Naive thymus-derived CD4-positive, alpha-beta T cell (primary cell): ENCODE data around the gene STK26. TPM values are rescaled to one million over a fixed set of nuclear protein-coding genes. Genes with fewer than 3 reads are reported as not detected.

Experiments used
- ATAC-seq: fragments of 150-1000 bp; cut with Tn5 transposase; 2 replicates; pipeline ENCODE4 v1.10.0; 2021; ENCODE audit warnings: mild to moderate bottlenecking, moderate library complexity
- CTCF ChIA-PET: fragments of 350-600 bp; sonication (Branson Sonifier 250); formaldehyde crosslinking; loops from one replicate; lab custom pipeline; 2021; ENCODE audit warnings: antibody characterized with exemption; lab: Charles Lee
- POLR2A ChIA-PET: fragments of 350-600 bp; sonication (Branson Sonifier 250); formaldehyde crosslinking; loops from one replicate; lab custom pipeline; 2021; ENCODE audit warnings: antibody characterized with exemption, inconsistent platforms; lab: Charles Lee
- DNase-seq, 9 donors: peaks; one replicate each; pipeline versions ENCODE4 v3.0.0 to v3.0.0-alpha.2; 2020 to 2022; ENCODE audit warnings: mixed read lengths in 1 of 9
- H3K27ac ChIP-seq: one replicate; pipeline ENCODE4 v1.7.0; 2013; ENCODE audit warnings: mild to moderate bottlenecking, low read depth, low read length, moderate library complexity
- H3K27me3 ChIP-seq, 2 donors: one replicate each; pipeline ENCODE4 v1.7.0; 2013; ENCODE audit warnings: low read length in 2 of 2, mild to moderate bottlenecking in 2 of 2, moderate library complexity in 2 of 2; ENCODE audit not compliant: control insufficient read depth in 2 of 2, insufficient read depth in 2 of 2
- H3K36me3 ChIP-seq, 3 experiments: 1 replicate in 2 of 3; 2 replicates in 1 of 3; pipeline ENCODE4 v1.7.0; 2013; ENCODE audit warnings: low read length in 3 of 3, mild to moderate bottlenecking in 3 of 3, moderate library complexity in 1 of 3; ENCODE audit not compliant: insufficient read depth in 3 of 3, control insufficient read depth in 2 of 3
- H3K4me1 ChIP-seq, 2 donors: one replicate each; pipeline ENCODE4 v1.7.0; 2013; ENCODE audit warnings: low read length in 2 of 2, mild to moderate bottlenecking in 2 of 2, moderate library complexity in 1 of 2; ENCODE audit not compliant: control insufficient read depth in 2 of 2, insufficient read depth in 2 of 2
- H3K4me3 ChIP-seq: 2 replicates; pipeline ENCODE4 v1.7.0; 2013; ENCODE audit warnings: mild to moderate bottlenecking, low read length
- H3K9me3 ChIP-seq, 3 experiments: 1 replicate in 2 of 3; 2 replicates in 1 of 3; pipeline ENCODE4 v1.7.0; 2013; ENCODE audit warnings: low read length in 3 of 3; ENCODE audit not compliant: control insufficient read depth in 2 of 3
- H3K27ac Mint-ChIP-seq, 9 donors: one replicate each; pipeline ENCODE4 v1.8.0; 2020 to 2022; ENCODE audit warnings: mixed read lengths in 9 of 9, mild to moderate bottlenecking in 8 of 9, moderate library complexity in 5 of 9, inconsistent platforms in 2 of 9
- H3K27me3 Mint-ChIP-seq, 5 donors: one replicate each; pipeline ENCODE4 v1.8.0; 2021 to 2022; ENCODE audit warnings: mixed read lengths in 5 of 5, mild to moderate bottlenecking in 1 of 5
- H3K36me3 Mint-ChIP-seq, 5 donors: one replicate each; pipeline ENCODE4 v1.8.0; 2020 to 2022; ENCODE audit warnings: mixed read lengths in 5 of 5, mild to moderate bottlenecking in 3 of 5, inconsistent platforms in 1 of 5
- H3K4me1 Mint-ChIP-seq, 7 donors: one replicate each; pipeline ENCODE4 v1.8.0; 2020 to 2022; ENCODE audit warnings: mixed read lengths in 7 of 7, mild to moderate bottlenecking in 3 of 7, inconsistent platforms in 1 of 7
- H3K4me3 Mint-ChIP-seq, 10 donors: one replicate each; pipeline ENCODE4 v1.8.0; 2020 to 2022; ENCODE audit warnings: mild to moderate bottlenecking in 10 of 10, mixed read lengths in 10 of 10, moderate library complexity in 6 of 10, inconsistent platforms in 2 of 10
- H3K9me3 Mint-ChIP-seq, 11 donors: one replicate each; pipeline ENCODE4 v1.8.0; 2020 to 2022; ENCODE audit warnings: mixed read lengths in 11 of 11, mild to moderate bottlenecking in 4 of 11, inconsistent platforms in 1 of 11, moderate library complexity in 1 of 11
- intact Hi-C, 2 donors: fragments of 100-400 bp; cut with micrococcal nuclease; formaldehyde crosslinking; loops; one replicate each; pipeline ENCODE4 v1.15.1; 2023
- polyA plus RNA-seq, 2 donors: library from polyadenylated mRNA; unstranded; fragments of 300-500 nt; fragmentation: Illumina TruSeq; gene quantifications; one replicate each; pipeline ENCODE4 v1.2.3, GENCODE V29; 2021
- total RNA-seq, 6 experiments: library from RNA in 5 of 6; stranded (reverse) in 5 of 6; gene quantifications; 1 replicate in 5 of 6; 2 replicates in 1 of 6; pipeline ENCODE4 v1.2.3 and lab custom pipeline; 2021 to 2026

The STK26 gene
- total and polyA plus RNA-seq, 7 experiments from 2014 or later = 29.7 to 60.7 (median 45.5) TPM

DNA sequence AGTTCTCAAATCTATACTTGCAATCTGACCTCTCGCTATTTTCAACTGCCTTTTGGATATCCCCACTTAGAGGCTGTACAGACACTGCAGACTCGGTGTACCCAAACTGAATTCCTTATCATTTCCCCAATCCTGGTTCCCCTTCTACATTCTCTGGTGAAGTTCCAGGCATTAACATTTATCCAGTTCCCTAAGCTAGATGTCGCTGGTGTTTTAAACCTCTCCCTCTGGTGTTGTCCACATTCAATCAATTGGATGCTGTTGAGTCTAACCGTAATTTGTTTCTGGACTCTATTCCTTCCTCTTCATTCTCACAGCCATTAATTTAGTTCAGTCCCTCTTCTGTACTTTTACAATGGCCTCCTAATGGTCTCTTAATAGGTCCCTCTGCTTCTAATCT, 7.2 kb upstream of the STK26 start:
- POLR2A ChIA-PET = no interaction called here
- Mint-ChIP-seq H3K27me3 (no peaks in the 10 kb centered on the region), H3K9me3 (peaks cover 0 to 1% (median 0%) of the 10 kb centered on the region in 11 donors), H3K4me3 (peak overlapping the region in 1 of 10 donors; percentile 4), H3K27ac (peak overlapping the region in 3 of 9 donors; percentile 22 to 74 (median 44)), H3K36me3 (no peaks in the 10 kb centered on the region), H3K4me1 (peaks cover 8 to 35% (median 27%) of the 10 kb centered on the region in 7 donors)
- peaks cover 0 to 6% of the 10 kb centered on the region in 2 donors for H3K4me1 ChIP-seq
- H3K27ac ChIP-seq = no peak overlapping the region
- H3K27me3 ChIP-seq = no peaks in the 10 kb centered on the region
- intact Hi-C loops = loop anchor here (1.0 to 2.0 kb wide), 2 partner anchors 8 to 15 kb away; no protein-coding TSS in a partner anchor
- no peaks in the 10 kb centered on the region for H3K9me3 ChIP-seq
- no peaks in the 10 kb centered on the region for H3K36me3 ChIP-seq
- CTCF ChIA-PET = no interaction called here
- ATAC-seq (no peak), DNase-seq (no peak)
- H3K4me3 ChIP-seq = no peak overlapping the region

DNA sequence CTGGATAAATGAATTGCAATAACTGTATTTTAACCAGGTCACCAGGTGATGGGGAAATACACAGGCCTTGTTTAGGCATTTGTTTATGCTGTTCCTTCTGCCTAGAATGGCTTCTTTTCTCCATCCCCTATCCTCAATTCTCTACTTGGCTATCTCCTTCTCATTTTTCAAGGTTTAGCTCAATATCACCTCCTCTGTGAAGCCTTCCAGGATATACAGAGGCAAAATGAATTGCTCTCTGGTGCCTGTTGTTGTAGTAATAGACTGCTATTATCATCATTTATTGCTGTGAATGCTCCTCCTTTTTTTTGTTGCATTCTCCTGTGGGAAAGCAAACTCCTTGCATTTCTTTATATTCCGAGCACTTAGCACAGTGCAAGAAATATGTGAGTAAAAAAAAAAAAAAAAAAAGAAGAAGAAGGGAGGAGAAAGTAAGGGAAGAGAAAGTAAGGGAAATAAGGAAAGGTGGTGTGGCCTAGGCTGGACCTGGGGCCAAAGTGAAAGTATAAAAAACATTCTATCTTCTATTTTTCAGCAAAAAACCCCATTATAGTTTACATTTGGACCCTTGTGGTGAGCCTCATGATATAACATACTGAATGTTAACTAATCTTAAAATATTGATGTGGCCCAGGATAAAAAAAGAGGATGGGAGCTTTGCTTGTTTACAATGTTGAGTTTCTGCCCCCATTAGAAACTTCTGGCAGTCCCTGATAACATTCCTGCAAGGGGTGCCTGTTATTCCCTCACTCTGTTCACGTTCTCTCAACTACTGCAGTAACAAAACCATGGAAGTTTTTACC, 6.3 kb upstream of the STK26 start:
- Histone ChIP-seq H3K27me3 (no peaks in the 10 kb centered on the region), H3K4me3 (no peak overlapping the region), H3K4me1 (peaks cover 0 to 6% of the 10 kb centered on the region in 2 donors), H3K36me3 (no peaks in the 10 kb centered on the region), H3K27ac (no peak overlapping the region), H3K9me3 (no peaks in the 10 kb centered on the region)
- Mint-ChIP-seq H3K4me1 (peaks cover 8 to 44% (median 27%) of the 10 kb centered on the region in 7 donors), H3K9me3 (peaks cover 0 to under 1% (median 0%) of the 10 kb centered on the region in 11 donors), H3K36me3 (no peaks in the 10 kb centered on the region), H3K27me3 (no peaks in the 10 kb centered on the region), H3K4me3 (peak overlapping the region in 7 of 10 donors; percentile 25 to 53 (median 42)), H3K27ac (peak overlapping the region in 7 of 9 donors; percentile 37 to 69 (median 57))
- ATAC-seq (no peak), DNase-seq (no peak)
- ChIA-PET POLR2A (interaction anchor here (0.6 to 1.1 kb wide), 2 partner anchors 38 to 146 kb away, joined by 3 to 5 read pairs; no protein-coding TSS in a partner anchor), CTCF (interaction anchor here (0.8 kb wide), 1 partner anchor 9 kb away, joined by 3 read pairs; no protein-coding TSS in a partner anchor)
- intact Hi-C loops = loop anchor here (1.0 to 2.0 kb wide), 2 partner anchors 9 to 16 kb away; no protein-coding TSS in a partner anchor

DNA sequence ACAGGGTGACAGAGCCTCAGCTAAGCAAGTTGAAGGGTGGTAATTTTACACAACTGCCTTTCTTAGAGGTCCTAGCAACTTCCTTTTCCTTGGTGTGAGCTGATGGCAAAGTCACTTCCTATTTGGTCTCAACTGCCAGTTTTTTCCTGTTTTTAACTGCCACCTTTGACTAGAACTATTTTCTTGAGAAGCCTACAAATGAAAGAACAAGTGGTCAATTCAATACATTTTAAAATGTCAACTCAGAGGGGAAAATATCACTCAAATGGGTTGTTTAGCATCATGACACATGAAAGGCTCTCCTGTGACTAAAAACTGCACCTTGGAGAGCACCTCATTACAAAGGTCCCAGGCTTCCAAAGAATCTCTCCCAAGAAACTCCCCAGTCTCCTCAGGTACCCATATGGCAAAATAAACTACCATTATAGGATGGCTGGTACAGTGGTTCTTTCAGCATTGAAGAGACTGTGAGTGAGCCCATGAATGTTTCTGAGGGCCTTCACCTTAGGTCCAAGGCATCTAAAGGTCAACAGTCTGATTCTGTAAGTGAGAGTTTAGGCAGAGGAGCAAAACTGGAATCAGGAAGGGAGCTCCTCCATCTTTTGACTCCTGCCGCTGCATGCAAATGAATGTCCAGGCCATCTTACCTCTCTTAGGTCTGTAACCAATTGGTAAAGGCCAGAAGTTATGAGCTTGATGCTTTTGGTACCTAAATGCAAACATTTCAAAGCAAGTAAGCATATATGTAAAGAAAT, 5.5 kb upstream of the STK26 start:
- H3K27ac ChIP-seq = no peak overlapping the region
- no peaks in the 10 kb centered on the region for H3K36me3 Mint-ChIP-seq
- no peaks in the 10 kb centered on the region for H3K9me3 ChIP-seq
- H3K27ac Mint-ChIP-seq = peak overlapping the region in 7 of 9 donors; percentile 37 to 69 (median 57)
- H3K9me3 Mint-ChIP-seq = no peaks in the 10 kb centered on the region
- DNase-seq (no peak), ATAC-seq (no peak)
- H3K27me3 Mint-ChIP-seq = no peaks in the 10 kb centered on the region
- no peaks in the 10 kb centered on the region for H3K27me3 ChIP-seq
- H3K4me1 Mint-ChIP-seq = peaks cover 10 to 44% (median 27%) of the 10 kb centered on the region in 7 donors
- no peaks in the 10 kb centered on the region for H3K36me3 ChIP-seq
- peaks cover 0 to 6% of the 10 kb centered on the region in 2 donors for H3K4me1 ChIP-seq
- H3K4me3 Mint-ChIP-seq = peak overlapping the region in 7 of 10 donors; percentile 25 to 53 (median 39)
- ChIA-PET POLR2A (interaction anchor here (1.1 kb wide), 1 partner anchor 38 kb away, joined by 3 read pairs; no protein-coding TSS in a partner anchor), CTCF (interaction anchor here (0.8 kb wide), 1 partner anchor 9 kb away, joined by 3 read pairs; no protein-coding TSS in a partner anchor)
- intact Hi-C loops = loop anchor here in 1 of 2 donors (2.0 kb wide), 1 partner anchor 17 kb away; no protein-coding TSS in a partner anchor
- no peak overlapping the region for H3K4me3 ChIP-seq

DNA sequence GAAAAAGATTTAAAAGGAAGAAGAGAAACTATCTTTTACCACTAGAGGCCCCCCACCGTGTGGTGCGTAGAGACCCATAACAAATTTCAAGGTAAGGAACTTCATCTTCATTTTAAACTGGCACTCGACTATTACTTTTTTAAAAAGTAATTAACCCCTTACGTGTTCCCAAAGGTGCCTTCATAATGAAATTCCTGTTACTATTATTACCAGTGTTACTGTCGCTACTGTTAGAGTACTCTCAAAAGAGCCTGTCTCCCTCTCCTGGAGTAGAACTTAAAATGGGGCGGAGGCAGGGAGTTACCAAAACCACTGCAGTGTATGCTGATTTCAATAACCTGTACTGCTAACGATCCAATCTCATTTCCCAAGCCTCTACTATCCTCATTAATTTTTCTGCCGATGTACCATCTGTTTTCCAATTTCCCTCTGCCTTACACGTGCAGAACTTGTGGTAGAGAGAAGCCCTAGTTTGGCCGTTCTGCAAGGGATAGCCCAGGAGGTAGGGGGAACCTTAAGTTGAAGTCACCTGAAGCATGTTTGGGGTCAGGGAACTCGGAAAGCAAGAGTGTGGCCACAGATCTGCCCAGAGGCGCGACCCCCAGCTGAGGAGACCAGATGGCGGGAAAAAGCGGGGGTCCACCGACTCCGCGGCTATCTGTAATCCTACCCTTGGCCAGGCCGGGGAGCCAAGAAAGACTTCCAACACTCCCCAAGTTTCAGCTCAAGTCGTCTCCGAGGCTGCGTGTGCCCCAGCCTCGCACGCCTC, 720 bp upstream of the STK26 start:
- Histone ChIP-seq H3K4me1 (peaks cover 14 to 16% of the 10 kb centered on the region in 2 donors), H3K27me3 (no peaks in the 10 kb centered on the region), H3K9me3 (no peaks in the 10 kb centered on the region), H3K36me3 (peaks cover 0 to 8% (median 0%) of the 10 kb centered on the region in 3 experiments), H3K27ac (peak overlapping the region; percentile 86), H3K4me3 (peak overlapping the region; percentile 72)
- Mint-ChIP-seq H3K27ac (peak overlapping the region; percentile 58 to 94 (median 86)), H3K36me3 (peaks cover 0 to 7% (median 0%) of the 10 kb centered on the region in 5 donors), H3K9me3 (peaks cover 0 to under 1% (median 0%) of the 10 kb centered on the region in 11 donors), H3K27me3 (no peaks in the 10 kb centered on the region), H3K4me3 (peak overlapping the region; percentile 90 to 98 (median 94)), H3K4me1 (peaks cover 13 to 44% (median 39%) of the 10 kb centered on the region in 7 donors)
- intact Hi-C loops = loop anchor here (1.0 to 5.0 kb wide), 7 partner anchors 35 to 1120 kb away; partner anchors contain the start of genes ENOX2 (in 2 of the 2), MBNL3 (in 2 of the 2) and RAP2C (in 1 of the 2)
- DNase-seq (peak in 8 of 9 donors; percentile 3 to 45 (median 29)), ATAC-seq (peak; percentile 37)
- ChIA-PET POLR2A (interaction anchor here (0.9 to 1.6 kb wide), 7 partner anchors 14 to 47 kb away, joined by 3 to 10 read pairs (median 4); no protein-coding TSS in a partner anchor), CTCF (interaction anchor here (0.8 kb wide), 1 partner anchor 56 kb away, joined by 3 read pairs; no protein-coding TSS in a partner anchor)

DNA sequence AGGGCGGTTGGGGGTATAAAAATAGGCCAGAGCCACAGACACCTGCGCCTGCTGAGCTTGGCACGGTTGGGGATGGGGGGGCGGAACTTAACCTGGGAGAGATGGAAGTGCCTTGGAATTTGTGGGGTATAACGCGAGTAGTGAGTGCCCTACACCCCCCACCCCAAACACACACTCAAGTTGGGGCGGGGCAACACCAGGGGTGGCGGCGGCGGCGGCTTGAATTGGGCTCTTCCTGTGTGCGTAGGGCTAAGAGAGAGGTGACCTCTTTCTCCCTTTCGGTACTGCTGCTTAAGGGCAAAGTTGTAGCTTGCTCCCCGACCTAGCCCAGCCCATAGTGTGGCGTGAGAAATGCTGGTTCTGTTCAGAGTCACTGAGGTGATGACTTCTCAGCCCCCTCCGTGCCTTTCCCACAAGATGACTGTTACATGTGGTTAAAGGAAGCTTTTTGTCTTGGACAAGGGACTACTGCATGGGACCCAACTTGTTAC, 839 bp downstream of the STK26 start:
- no peaks in the 10 kb centered on the region for H3K9me3 ChIP-seq
- H3K4me1 ChIP-seq = peaks cover 19 to 22% of the 10 kb centered on the region in 2 donors
- H3K27me3 ChIP-seq = no peaks in the 10 kb centered on the region
- Mint-ChIP-seq H3K4me3 (peak overlapping the region; percentile 90 to 98 (median 94)), H3K4me1 (peaks cover 23 to 50% (median 45%) of the 10 kb centered on the region in 7 donors), H3K36me3 (peaks cover 0 to 14% (median 3%) of the 10 kb centered on the region in 5 donors), H3K27ac (peak overlapping the region; percentile 71 to 95 (median 90)), H3K27me3 (no peaks in the 10 kb centered on the region), H3K9me3 (peaks cover 0 to 2% (median 0%) of the 10 kb centered on the region in 11 donors)
- peak overlapping the region; percentile 86 for H3K27ac ChIP-seq
- ATAC-seq (peak; percentile 51), DNase-seq (peak; percentile 8 to 57 (median 43))
- ChIA-PET CTCF (interaction anchor here (0.8 to 1.0 kb wide), 2 partner anchors 39 to 186 kb away, joined by 3 read pairs; no protein-coding TSS in a partner anchor), POLR2A (interaction anchor here (0.7 to 1.9 kb wide), 11 partner anchors 10 to 195 kb away, joined by 3 to 12 read pairs (median 6); no protein-coding TSS in a partner anchor)
- H3K4me3 ChIP-seq = peak overlapping the region; percentile 72
- peaks cover 0 to 8% (median 0%) of the 10 kb centered on the region in 3 experiments for H3K36me3 ChIP-seq
- intact Hi-C loops = loop anchor here (1.0 to 5.0 kb wide), 10 partner anchors 8 to 1122 kb away; partner anchors contain the start of genes ENOX2 (in 2 of the 2) and MBNL3 (in 2 of the 2)
